Tibial nerve (tissue), 4 donors: ENCODE data around the gene CDX1. TPM values are rescaled to one million over a fixed set of nuclear protein-coding genes. Genes with fewer than 3 reads are reported as not detected.

Source experiments
- DNase-seq, 2 donors: peaks; one replicate each; pipeline ENCODE4 v3.0.0-alpha.2; 2019; ENCODE audit warnings: low spot score in 2 of 2
- H3K27ac ChIP-seq, 4 donors: fragments of 200-600 bp; sonication (generic) in 3 of 4; one replicate each; pipeline ENCODE4 v1.5.1; 2017 to 2019; ENCODE audit warnings: mild to moderate bottlenecking in 1 of 4
- H3K27me3 ChIP-seq, 2 donors: fragments of 200-600 bp; sonication (generic) in 1 of 2; one replicate each; pipeline versions ENCODE4 v1.5.1 to v1.6.0; 2017 to 2019
- H3K36me3 ChIP-seq, 3 donors: fragments of 200-600 bp; sonication (generic); one replicate each; pipeline ENCODE4 v1.5.1; 2018 to 2019
- H3K4me1 ChIP-seq, 4 donors: fragments of 200-600 bp; sonication (generic) in 3 of 4; one replicate each; pipeline ENCODE4 v1.5.1; 2017 to 2019
- H3K4me3 ChIP-seq, 4 donors: fragments of 200-600 bp; sonication (generic) in 3 of 4; one replicate each; pipeline ENCODE4 v1.5.1; 2017 to 2019; ENCODE audit warnings: mild to moderate bottlenecking in 1 of 4, moderate library complexity in 1 of 4
- H3K9me3 ChIP-seq, 4 donors: fragments of 200-600 bp; sonication (generic) in 3 of 4; one replicate each; pipeline ENCODE4 v1.5.1; 2017 to 2019
- EP300 ChIP-seq, 2 donors: sonication (generic); formaldehyde crosslinking; IDR thresholded peaks; one replicate each; pipeline ENCODE4 v1.6.1; 2017; ENCODE audit warnings: antibody characterized with exemption in 2 of 2, mild to moderate bottlenecking in 1 of 2
- POLR2A ChIP-seq, 2 donors: fragments of 450-650 bp; IDR thresholded peaks; one replicate each; pipeline ENCODE4 v1.6.1; 2017; ENCODE audit warnings: antibody characterized with exemption in 2 of 2, mild to moderate bottlenecking in 2 of 2, moderate library complexity in 2 of 2
- WGBS, 2 donors: methylation state at CpG; one replicate each; pipeline ENCODE4 v1.1.5; 2018; 5-methylcytosine and 5-hydroxymethylcytosine counted together
- total RNA-seq, 4 donors: library from RNA; depleted of rRNA; stranded (reverse); fragments of >200 nt; gene quantifications; one replicate each; pipeline ENCODE4 v1.1.0, GENCODE V29; 2016
- TF ChIP-seq, protein P1 (sequence below), 5 experiments: fragments of 200-600 bp in 3 of 5; fragments of 450-650 bp in 2 of 5; sonication (generic) in 3 of 5; IDR thresholded peaks; one replicate each; pipeline ENCODE4 v1.5.1; 2016 to 2019; ENCODE audit warnings: antibody characterized with exemption in 5 of 5, mild to moderate bottlenecking in 3 of 5, moderate library complexity in 2 of 5

Gene CDX1
- total RNA-seq, 4 donors from 2014 or later: 0.22 to 2.5 TPM; not detected in 2

DNA sequence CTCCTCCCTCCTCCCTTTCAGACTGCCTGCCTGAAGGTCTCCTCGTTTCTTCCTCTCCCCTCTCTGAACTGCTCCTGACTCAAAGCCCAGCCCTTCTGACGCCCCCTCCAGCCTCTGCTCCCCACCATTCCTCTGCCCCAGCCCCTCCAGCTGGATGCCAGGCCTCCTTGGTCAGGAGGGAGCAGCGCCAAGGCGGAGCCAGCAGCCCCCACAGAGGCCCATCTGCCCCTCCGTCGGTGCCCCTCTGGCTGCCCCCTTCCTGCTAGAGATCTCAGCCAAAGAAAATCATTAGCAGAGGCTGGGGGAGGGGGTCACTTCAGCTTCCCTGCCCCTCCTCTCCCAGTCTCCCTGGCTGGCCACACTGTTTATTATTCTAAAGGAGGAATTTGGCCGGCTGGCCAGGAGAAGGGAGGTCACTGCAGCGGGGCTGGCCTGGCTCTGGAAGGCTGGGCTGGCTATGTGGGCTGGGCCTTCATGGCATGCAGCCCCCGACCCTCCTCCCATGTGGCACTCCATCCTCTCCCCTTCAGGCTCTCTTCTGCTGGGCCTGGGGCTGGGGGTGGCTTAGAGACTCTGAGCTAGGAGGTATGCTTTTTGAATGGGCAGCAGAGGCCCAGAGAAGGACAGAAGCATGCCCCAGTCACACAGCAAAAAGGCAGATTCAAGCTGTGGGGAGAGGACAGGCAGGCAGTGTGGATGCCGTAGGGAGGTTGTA, 27.9 kb upstream of the CDX1 start:
- TF ChIP-seq POLR2A (IDR thresholded peaks at IDR 0.05) (no peak), EP300 (IDR thresholded peaks at IDR 0.05) (peak; percentile 46 to 48)
- Histone ChIP-seq H3K4me3 (peak overlapping the region in 1 of 4 donors; percentile 24), H3K27ac (peak overlapping the region; percentile 60 to 99 (median 90)), H3K27me3 (no peaks in the 10 kb centered on the region), H3K36me3 (peaks cover 0 to 34% (median 0%) of the 10 kb centered on the region in 3 donors), H3K9me3 (no peaks in the 10 kb centered on the region), H3K4me1 (peaks cover 3 to 98% (median 70%) of the 10 kb centered on the region in 4 donors)
- peak; percentile 50 to 55 for DNase-seq
- WGBS, 2 donors: 13 to 27% methylated on average over 8 to 9 of the region's 10 CpGs

DNA sequence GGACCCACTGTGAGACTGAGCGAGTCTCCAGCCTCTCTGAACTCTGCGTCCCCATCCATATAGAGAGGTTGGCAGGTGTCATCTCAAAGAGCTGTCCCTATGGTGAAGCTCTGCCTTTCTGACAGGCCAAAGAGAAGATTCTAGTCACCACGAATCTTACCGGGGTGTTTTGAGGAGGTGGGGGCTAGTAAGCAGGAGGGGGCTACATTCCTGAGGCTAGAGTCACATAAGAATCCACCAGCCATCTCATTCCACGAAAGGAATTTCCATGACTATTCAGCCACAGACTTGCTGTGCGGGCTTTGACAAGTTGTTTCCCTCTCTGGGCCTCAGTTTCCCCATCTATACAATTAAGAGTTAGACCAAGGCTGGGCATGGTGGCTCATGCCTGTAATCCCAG, 27.2 kb upstream of the CDX1 start:
- H3K4me3 ChIP-seq: no peak overlapping the region

DNA sequence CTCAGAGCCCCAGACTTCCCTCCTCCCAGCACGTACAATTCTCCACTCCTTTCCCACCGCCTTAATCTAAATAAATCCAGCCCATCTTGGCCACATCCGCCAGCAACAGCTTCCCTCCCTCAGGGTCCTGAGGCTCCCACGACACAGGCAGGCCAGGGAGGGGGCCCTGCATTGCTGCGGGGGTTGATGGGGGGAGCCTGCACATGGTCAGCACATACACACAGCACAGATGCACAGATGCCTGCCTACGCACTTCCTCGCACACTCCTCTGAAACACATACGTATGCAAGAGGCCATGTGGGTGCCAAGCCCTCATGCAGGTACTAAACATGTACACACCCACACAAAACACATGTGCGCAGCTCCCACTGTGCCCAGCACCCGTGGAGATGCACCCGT, 25.7 kb upstream of the CDX1 start:
- H3K4me1 ChIP-seq: peaks cover 3 to 99% (median 88%) of the 10 kb centered on the region in 4 donors
- H3K9me3 ChIP-seq: no peaks in the 10 kb centered on the region
- no peak for DNase-seq
- TF ChIP-seq, protein P1, sequence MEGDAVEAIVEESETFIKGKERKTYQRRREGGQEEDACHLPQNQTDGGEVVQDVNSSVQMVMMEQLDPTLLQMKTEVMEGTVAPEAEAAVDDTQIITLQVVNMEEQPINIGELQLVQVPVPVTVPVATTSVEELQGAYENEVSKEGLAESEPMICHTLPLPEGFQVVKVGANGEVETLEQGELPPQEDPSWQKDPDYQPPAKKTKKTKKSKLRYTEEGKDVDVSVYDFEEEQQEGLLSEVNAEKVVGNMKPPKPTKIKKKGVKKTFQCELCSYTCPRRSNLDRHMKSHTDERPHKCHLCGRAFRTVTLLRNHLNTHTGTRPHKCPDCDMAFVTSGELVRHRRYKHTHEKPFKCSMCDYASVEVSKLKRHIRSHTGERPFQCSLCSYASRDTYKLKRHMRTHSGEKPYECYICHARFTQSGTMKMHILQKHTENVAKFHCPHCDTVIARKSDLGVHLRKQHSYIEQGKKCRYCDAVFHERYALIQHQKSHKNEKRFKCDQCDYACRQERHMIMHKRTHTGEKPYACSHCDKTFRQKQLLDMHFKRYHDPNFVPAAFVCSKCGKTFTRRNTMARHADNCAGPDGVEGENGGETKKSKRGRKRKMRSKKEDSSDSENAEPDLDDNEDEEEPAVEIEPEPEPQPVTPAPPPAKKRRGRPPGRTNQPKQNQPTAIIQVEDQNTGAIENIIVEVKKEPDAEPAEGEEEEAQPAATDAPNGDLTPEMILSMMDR (IDR thresholded peaks at IDR 0.05): no peak
- no peak for TF ChIP-seq EP300 (IDR thresholded peaks at IDR 0.05)
- no peak for TF ChIP-seq POLR2A (IDR thresholded peaks at IDR 0.05)
- peak overlapping the region; percentile 60 to 99 (median 90) for H3K27ac ChIP-seq
- no peak overlapping the region for H3K4me3 ChIP-seq
- H3K27me3 ChIP-seq: no peaks in the 10 kb centered on the region
- peaks cover 0 to 13% (median 0%) of the 10 kb centered on the region in 3 donors for H3K36me3 ChIP-seq
- WGBS, 2 donors: 24 to 30% methylated on average over 11 of the region's 11 CpGs

More for the DNA sequence above, 27.2 kb upstream of the CDX1 start:
- Histone ChIP-seq H3K36me3 (peaks cover 0 to 28% (median 0%) of the 10 kb centered on the region in 3 donors), H3K27ac (peak overlapping the region; percentile 60 to 99 (median 90)), H3K9me3 (no peaks in the 10 kb centered on the region), H3K27me3 (no peaks in the 10 kb centered on the region), H3K4me1 (peaks cover 3 to 98% (median 73%) of the 10 kb centered on the region in 4 donors)
- 39% methylated on average over 5 to 6 of the region's 6 CpGs for WGBS, 2 donors
- TF ChIP-seq POLR2A (IDR thresholded peaks at IDR 0.05): no peak
- no peak for TF ChIP-seq EP300 (IDR thresholded peaks at IDR 0.05)
- TF ChIP-seq, protein P1 (IDR thresholded peaks at IDR 0.05): no peak
- no peak for DNase-seq

DNA sequence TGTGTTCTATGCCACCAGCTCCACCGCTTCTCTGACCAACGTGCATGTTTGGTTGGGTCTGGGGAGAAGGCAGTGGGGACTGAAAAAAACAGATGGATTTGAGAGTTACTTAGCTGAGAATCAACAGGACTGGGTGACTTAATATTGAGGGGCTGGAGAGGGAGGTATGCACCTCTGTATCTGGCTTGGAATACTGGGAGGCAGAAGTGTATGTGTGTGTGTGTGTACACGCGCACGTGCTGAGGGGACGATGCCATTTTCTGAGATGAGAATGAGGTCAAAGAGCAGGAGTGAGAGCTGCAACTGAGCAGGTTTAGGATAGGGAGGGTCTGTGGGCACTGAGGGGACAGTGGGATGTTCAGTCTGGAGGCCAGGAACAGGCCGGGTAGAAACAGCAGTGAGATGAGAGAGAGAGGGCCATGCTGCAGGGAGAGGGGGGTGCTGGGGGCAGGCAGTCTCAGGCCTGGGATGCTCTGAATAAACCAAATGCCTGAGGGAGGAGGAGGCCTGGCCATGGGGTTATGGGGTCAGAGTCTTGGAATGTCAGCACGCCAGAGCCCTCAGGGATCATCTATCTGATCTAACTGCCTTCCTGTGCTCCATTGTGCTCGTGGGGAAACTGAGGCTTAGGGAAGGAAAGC, 24.9 kb upstream of the CDX1 start:
- WGBS, 2 donors: 29 to 30% methylated on average over 9 of the region's 9 CpGs
- TF ChIP-seq, protein P1 (IDR thresholded peaks at IDR 0.05): no peak
- TF ChIP-seq EP300 (IDR thresholded peaks at IDR 0.05): no peak
- no peak for TF ChIP-seq POLR2A (IDR thresholded peaks at IDR 0.05)
- Histone ChIP-seq H3K4me1 (peaks cover 3 to 100% (median 94%) of the 10 kb centered on the region in 4 donors), H3K36me3 (peaks cover 0 to 5% (median 0%) of the 10 kb centered on the region in 3 donors), H3K27me3 (no peaks in the 10 kb centered on the region), H3K27ac (peak overlapping the region; percentile 60 to 99 (median 90)), H3K9me3 (no peaks in the 10 kb centered on the region), H3K4me3 (no peak overlapping the region)
- DNase-seq: no peak

DNA sequence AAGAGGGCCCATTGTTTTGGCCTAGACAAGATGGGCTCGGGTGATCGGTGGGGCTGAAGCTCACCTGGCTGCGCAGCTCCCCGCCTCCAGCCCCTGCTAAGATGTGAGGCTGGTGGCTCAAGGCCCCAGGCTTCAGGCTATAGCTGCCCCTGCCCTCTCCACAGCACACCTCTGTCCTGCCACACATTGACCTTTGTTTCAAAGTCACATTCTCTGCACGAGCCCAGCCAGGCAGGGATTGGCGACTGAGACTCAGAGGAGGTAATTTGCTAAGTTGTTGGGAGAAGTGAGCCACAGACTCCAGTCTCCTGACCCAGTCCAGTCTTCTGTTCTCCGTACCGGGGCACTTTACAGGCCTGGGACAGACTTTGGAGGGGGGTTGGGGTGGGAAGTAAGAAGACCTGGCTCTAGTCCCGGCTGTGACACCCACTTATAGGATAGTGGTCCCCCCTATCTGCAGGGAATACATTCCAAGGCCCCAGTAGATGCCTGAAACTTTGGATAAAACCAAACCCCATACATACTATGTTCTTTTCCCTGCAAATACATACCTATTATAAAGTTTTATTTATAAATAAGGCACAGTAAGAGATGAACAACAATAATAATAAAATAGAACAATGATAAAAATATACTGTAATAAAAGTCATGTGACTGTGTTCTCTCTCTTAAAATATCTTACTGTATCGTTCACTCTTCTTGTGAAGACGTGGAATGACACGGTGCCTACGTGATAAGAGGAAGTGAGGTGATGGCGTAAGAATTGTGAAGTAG, 24.2 kb upstream of the CDX1 start:
- H3K27me3 ChIP-seq: no peaks in the 10 kb centered on the region
- no peak overlapping the region for H3K4me3 ChIP-seq
- H3K27ac ChIP-seq: peak overlapping the region; percentile 60 to 99 (median 90)
- no peak for DNase-seq
- no peaks in the 10 kb centered on the region for H3K36me3 ChIP-seq
- TF ChIP-seq POLR2A (IDR thresholded peaks at IDR 0.05) (no peak), EP300 (IDR thresholded peaks at IDR 0.05) (no peak)
- TF ChIP-seq, protein P1 (IDR thresholded peaks at IDR 0.05): no peak
- peaks cover 3 to 100% (median 94%) of the 10 kb centered on the region in 4 donors for H3K4me1 ChIP-seq
- 42 to 49% methylated on average over 13 to 14 of the region's 14 CpGs for WGBS, 2 donors
- H3K9me3 ChIP-seq: no peaks in the 10 kb centered on the region
